ENCODE results near the gene LYRM4.

GRCh38 chr6:5293692-5294091, 32.9 kb upstream of the LYRM4 start:
- TF ChIP-seq POLR2A (IDR thresholded peaks at IDR 0.05) (no peak), CTCF (IDR thresholded peaks at IDR 0.05) (no peak)
